ENCODE results near the gene ADGRV1.

ADGRV1 gene

GRCh38 chr5:91186101-91186500, 627.5 kb downstream of the ADGRV1 start:
- no peak for TF ChIP-seq CTCF (IDR thresholded peaks at IDR 0.05; ENCODE audit: low read depth, low read length, missing control alignments)
- H3K4me3 ChIP-seq (replicated peaks; ENCODE audit: low read depth, low read length), result no peak overlapping the region
- DNase-seq (ENCODE audit: extremely low read depth, low read depth), result no peak

- TF ChIP-seq CTCF (IDR thresholded peaks at IDR 0.05; ENCODE audit: low read depth, low read length, missing control alignments), result no peak
- DNase-seq (ENCODE audit: extremely low read depth, low read depth), result no peak
- no peak overlapping the region for H3K4me3 ChIP-seq (replicated peaks; ENCODE audit: low read depth, low read length)
These were observed 628.4 kb downstream of the ADGRV1 start for GRCh38 chr5:91187032-91187431.

GRCh38 chr5:91188755-91189154, 630.2 kb downstream of the ADGRV1 start:
- TF ChIP-seq CTCF (IDR thresholded peaks at IDR 0.05; ENCODE audit: low read depth, low read length, missing control alignments), result no peak
- DNase-seq (ENCODE audit: extremely low read depth, low read depth), result no peak

GRCh38 chr5:91189480-91190313, 631.1 kb downstream of the ADGRV1 start:
- TF ChIP-seq CTCF (IDR thresholded peaks at IDR 0.05; ENCODE audit: low read depth, low read length, missing control alignments), result no peak
- peak; percentile 52 for DNase-seq (ENCODE audit: extremely low read depth, low read depth)
- H3K4me3 ChIP-seq (replicated peaks; ENCODE audit: low read depth, low read length), result no peak overlapping the region

More at GRCh38 chr5:91188755-91189154, 630.2 kb downstream of the ADGRV1 start:
- H3K4me3 ChIP-seq (replicated peaks; ENCODE audit: low read depth, low read length), result no peak overlapping the region

GRCh38 chr5:91190314-91190690, 631.7 kb downstream of the ADGRV1 start:
- no peak overlapping the region for H3K4me3 ChIP-seq (replicated peaks; ENCODE audit: low read depth, low read length)
- DNase-seq (ENCODE audit: extremely low read depth, low read depth), result no peak
- TF ChIP-seq CTCF (IDR thresholded peaks at IDR 0.05; ENCODE audit: low read depth, low read length, missing control alignments), result no peak

GRCh38 chr5:91194824-91195381, 636.3 kb downstream of the ADGRV1 start:
- TF ChIP-seq CTCF (IDR thresholded peaks at IDR 0.05; ENCODE audit: low read depth, low read length, missing control alignments), result no peak
- no peak overlapping the region for H3K4me3 ChIP-seq (replicated peaks; ENCODE audit: low read depth, low read length)
- no peak for DNase-seq (ENCODE audit: extremely low read depth, low read depth)
